Stimulated activated CD4-positive, alpha-beta T cell treated with anti-CD3 and anti-CD28 coated beads, Interleukin-15, amount 100 ng/mL, for 1 hour (primary cell): ENCODE measurements around the gene JKAMP.

ENCODE experiments used
- DNase-seq, 2 donors: peaks; one replicate each; pipeline ENCODE4 v3.0.0-alpha.2; 2020; ENCODE audit warnings: low read depth in 1 of 2, low spot score in 1 of 2

The JKAMP gene

GRCh38 chr14:59481407-59481806, 2.9 kb upstream of the JKAMP start:
- no peak for DNase-seq

GRCh38 chr14:59481871-59482540, 2.3 kb upstream of the JKAMP start:
- no peak for DNase-seq

- no peak for DNase-seq
These were observed 1.6 kb upstream of the JKAMP start for GRCh38 chr14:59482541-59483331.

DNA sequence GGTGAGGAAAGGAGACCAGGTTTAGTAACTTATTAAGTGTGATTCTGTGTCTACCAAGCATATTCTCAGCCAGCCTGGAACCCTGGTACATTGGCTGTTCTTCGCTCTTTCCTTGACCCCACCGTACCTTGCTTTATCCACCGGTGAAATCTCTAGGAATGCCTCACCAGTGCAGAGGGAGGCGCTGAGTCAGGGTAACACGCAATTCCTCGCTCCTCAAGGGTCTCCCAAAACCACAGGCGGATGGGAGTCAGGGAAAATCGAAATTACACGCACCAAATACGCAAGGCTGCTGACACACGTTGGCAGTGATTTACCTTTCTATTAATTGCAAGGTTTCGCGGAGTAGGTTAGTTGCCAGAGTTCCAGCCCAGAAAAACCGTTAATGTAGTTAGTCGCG, 954 bp upstream of the JKAMP start:
- no peak for DNase-seq

DNA sequence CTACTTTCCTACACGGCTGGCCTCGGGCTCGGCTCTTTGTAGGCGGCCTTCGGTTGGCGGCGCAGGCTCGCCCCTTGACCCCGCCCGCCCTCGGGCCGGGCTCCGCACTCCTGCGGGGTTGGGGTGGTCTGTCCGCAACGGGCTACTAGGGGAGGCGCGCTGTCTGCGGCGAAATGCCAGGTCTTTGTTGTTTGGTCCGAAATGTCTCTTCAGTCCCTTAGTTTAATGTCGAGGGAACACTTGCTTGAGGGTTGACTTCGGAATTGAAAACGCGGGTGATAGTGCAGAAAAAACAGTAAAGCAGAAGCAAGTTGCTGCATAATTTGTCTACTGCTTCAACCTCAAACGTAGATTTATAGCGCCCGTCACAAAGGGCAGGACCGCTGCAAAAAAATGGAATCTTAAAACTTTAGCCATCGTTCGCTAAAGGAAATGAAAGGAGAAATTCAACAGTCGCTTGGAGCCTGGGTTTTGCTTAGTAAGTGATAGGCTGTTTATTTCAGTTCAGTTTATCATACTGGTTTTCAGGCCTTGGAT, 390 bp downstream of the JKAMP start:
- DNase-seq, result no peak

GRCh38 chr14:59490756-59491155, 6.4 kb downstream of the JKAMP start:
- DNase-seq, result no peak

GRCh38 chr14:59492384-59492783, 8.1 kb downstream of the JKAMP start:
- no peak for DNase-seq

DNA sequence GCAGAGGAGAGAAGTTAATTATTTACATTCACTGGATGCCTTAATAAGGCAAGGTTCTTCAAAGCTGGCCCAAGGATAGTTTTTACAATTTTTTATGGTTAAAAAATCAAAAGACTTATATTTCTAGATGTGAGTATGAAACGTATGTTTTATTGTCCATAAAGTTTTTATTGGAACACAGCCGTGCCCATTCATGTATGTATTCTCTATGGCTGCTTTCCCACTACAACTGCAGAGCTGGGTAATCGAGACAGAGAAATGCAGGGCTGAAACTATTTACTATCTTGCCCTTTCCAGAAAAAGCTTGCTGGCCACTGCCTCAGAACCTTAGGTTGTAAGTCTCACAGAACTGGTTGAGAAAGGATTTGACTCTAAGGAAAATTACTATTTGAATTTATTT, 16.4 kb downstream of the JKAMP start:
- DNase-seq, result no peak

GRCh38 chr14:59503256-59503655, 18.9 kb downstream of the JKAMP start:
- DNase-seq, result no peak

DNA sequence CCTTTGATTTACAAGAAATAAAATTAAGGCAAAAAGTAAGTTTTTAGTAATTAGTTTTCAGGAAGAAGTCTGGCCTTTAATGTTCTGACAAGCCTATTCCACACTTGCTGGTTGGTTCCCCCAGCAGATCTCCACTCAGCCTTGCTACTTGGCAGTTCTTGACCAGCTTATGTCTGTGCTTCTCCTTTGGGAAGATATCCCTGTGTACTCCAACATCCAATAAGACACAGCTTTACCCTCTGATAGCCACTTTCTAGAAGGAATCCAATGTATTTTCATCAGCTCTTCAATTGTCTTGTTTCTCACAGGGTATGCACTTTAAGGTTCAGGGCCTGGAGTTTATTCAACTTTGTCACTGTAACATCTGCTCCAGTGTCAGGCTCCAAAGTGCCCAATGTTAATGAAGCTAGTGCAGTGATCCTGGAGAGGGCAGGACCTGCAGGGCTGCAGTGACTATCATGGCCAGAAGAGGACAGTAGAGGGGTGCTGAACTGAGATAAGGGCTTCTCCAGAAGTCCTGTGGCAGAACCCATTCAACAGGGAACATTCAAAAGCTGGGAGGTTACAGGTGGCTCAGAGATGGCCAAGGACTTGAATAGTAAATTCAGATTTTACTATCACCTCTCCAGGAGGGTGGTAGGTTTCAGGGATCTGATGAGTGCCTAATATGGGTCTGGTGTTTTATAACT, 22.9 kb downstream of the JKAMP start:
- peak in 1 of 2 donors; percentile 18 for DNase-seq

GRCh38 chr14:59507752-59508103, 23.4 kb downstream of the JKAMP start:
- DNase-seq, result no peak

- no peak for DNase-seq
These were observed 24.8 kb downstream of the JKAMP start for GRCh38 chr14:59509101-59509500.

GRCh38 chr14:59510001-59510400, 25.7 kb downstream of the JKAMP start:
- DNase-seq, result no peak

DNA sequence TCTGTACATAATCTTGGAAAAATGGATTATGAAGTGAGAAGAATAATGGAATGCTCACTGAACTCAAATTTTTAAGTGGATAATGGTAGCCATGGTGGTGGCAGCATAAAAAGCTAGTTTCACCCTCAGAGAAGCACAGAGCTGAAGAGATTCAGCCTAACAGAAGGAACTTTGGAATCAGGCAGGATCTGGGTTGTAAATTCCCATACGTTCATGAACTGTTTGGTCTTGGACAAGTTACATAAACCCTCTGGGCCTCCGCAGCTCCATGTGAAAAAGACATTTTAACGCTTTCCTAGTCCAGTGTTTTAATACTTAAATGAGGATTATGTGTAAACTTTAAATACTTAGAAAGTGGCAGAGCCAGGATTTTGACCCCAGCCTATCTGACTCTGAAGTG, 26.6 kb downstream of the JKAMP start:
- no peak for DNase-seq

DNA sequence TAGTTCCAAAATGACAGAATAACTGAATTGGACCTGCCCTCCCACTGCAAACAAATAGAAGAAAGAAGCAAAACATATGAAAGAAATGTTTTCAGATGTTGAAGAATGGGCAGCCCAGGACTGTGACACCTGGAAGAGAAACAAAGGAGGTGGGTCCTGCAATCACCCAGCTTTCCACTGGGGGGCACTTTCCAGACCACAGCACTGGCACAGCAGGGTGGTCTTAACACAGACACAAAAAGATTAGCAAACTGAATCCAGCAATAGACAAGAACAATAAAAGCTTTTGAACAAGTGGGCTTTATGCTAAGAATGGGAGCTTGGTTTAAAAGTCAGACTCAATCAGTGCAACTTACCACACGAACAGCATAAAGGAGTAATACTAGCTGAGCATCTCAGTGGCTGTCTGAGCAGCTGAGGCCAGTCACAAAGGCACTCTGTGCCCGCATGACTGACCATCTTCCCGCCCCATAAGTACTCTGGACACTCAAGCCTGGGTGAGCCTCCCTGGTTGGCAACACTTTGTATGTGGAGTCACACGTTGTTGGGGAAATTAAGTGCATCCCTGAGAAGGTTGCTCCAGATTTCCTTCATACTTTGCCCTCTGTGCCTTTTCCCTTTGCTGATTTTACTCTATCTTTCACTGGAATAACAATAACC, 27.7 kb downstream of the JKAMP start:
- no peak for DNase-seq

GRCh38 chr14:59520224-59520623, 35.9 kb downstream of the JKAMP start:
- no peak for DNase-seq

DNA sequence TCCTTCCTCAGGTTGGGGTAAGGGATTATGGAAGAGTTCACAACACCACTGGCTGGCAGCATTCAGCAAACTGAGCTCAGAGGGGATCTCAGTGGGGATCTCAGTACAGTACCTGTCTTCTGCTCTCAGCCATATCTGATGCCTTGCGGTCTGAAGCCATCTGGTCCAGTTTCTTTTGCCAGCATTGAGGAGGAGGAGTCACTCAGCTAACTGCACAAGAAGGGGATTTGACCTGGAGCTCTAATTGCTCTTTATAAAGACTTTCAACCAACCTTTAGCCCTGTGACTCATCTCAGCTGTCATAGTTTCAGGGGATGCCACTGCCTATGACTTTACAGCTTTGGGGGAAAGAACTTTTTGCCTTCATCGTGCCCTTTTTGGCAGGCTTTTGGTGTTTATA, 44.9 kb downstream of the JKAMP start:
- no peak for DNase-seq

GRCh38 chr14:59530349-59530748, 46.0 kb downstream of the JKAMP start:
- no peak for DNase-seq

- DNase-seq, result no peak
These were observed 48.1 kb downstream of the JKAMP start for GRCh38 chr14:59532419-59532818.

GRCh38 chr14:59534361-59534987, 50.2 kb downstream of the JKAMP start:
- no peak for DNase-seq

- DNase-seq, result no peak
These were observed 53.2 kb downstream of the JKAMP start for GRCh38 chr14:59537476-59537875.
